ENCODE data around the gene HCN2. TPM values are rescaled to one million over a fixed set of nuclear protein-coding genes. Genes with fewer than 3 reads are reported as not detected.

HCN2 gene
- total and polyA plus RNA-seq, 9 of the 15 experiments (the other 6 are each of a cell fraction or from before 2014, with no cell fraction given) = 0.29 to 4.2 (median 0.82) TPM; not detected in 2

DNA sequence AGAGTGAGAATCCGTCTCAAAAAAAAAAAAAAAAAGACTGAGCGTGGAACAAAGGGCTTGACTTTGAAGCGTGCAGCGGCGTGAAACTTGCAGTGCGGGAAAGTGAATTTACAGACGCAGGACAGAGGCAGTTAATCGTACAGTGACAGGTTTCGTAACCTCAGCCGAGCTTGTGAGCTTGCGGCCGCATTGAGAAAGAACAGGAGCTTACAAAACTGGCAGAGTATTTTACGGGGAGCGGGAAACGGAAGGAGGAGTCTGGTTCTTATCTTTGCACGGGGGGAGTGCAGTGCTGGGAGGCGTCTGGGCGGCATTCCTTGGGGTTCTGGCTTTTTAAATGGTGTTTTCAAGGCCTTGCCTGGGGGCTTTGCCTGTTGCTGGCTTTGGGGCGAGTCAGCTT lies 23.3 kb upstream of the HCN2 start (continued):
- TF ChIP-seq, protein P1, sequence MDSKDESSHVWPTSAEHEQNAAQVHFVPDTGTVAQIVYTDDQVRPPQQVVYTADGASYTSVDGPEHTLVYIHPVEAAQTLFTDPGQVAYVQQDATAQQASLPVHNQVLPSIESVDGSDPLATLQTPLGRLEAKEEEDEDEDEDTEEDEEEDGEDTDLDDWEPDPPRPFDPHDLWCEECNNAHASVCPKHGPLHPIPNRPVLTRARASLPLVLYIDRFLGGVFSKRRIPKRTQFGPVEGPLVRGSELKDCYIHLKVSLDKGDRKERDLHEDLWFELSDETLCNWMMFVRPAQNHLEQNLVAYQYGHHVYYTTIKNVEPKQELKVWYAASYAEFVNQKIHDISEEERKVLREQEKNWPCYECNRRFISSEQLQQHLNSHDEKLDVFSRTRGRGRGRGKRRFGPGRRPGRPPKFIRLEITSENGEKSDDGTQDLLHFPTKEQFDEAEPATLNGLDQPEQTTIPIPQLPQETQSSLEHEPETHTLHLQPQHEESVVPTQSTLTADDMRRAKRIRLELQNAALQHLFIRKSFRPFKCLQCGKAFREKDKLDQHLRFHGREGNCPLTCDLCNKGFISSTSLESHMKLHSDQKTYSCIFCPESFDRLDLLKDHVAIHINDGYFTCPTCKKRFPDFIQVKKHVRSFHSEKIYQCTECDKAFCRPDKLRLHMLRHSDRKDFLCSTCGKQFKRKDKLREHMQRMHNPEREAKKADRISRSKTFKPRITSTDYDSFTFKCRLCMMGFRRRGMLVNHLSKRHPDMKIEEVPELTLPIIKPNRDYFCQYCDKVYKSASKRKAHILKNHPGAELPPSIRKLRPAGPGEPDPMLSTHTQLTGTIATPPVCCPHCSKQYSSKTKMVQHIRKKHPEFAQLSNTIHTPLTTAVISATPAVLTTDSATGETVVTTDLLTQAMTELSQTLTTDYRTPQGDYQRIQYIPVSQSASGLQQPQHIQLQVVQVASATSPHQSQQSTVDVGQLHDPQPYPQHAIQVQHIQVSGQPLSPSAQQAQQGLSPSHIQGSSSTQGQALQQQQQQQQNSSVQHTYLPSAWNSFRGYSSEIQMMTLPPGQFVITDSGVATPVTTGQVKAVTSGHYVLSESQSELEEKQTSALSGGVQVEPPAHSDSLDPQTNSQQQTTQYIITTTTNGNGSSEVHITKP (IDR thresholded peaks at IDR 0.05; ENCODE audit: partially characterized antibody) = peak; percentile 23
- TF ChIP-seq, protein P2, sequence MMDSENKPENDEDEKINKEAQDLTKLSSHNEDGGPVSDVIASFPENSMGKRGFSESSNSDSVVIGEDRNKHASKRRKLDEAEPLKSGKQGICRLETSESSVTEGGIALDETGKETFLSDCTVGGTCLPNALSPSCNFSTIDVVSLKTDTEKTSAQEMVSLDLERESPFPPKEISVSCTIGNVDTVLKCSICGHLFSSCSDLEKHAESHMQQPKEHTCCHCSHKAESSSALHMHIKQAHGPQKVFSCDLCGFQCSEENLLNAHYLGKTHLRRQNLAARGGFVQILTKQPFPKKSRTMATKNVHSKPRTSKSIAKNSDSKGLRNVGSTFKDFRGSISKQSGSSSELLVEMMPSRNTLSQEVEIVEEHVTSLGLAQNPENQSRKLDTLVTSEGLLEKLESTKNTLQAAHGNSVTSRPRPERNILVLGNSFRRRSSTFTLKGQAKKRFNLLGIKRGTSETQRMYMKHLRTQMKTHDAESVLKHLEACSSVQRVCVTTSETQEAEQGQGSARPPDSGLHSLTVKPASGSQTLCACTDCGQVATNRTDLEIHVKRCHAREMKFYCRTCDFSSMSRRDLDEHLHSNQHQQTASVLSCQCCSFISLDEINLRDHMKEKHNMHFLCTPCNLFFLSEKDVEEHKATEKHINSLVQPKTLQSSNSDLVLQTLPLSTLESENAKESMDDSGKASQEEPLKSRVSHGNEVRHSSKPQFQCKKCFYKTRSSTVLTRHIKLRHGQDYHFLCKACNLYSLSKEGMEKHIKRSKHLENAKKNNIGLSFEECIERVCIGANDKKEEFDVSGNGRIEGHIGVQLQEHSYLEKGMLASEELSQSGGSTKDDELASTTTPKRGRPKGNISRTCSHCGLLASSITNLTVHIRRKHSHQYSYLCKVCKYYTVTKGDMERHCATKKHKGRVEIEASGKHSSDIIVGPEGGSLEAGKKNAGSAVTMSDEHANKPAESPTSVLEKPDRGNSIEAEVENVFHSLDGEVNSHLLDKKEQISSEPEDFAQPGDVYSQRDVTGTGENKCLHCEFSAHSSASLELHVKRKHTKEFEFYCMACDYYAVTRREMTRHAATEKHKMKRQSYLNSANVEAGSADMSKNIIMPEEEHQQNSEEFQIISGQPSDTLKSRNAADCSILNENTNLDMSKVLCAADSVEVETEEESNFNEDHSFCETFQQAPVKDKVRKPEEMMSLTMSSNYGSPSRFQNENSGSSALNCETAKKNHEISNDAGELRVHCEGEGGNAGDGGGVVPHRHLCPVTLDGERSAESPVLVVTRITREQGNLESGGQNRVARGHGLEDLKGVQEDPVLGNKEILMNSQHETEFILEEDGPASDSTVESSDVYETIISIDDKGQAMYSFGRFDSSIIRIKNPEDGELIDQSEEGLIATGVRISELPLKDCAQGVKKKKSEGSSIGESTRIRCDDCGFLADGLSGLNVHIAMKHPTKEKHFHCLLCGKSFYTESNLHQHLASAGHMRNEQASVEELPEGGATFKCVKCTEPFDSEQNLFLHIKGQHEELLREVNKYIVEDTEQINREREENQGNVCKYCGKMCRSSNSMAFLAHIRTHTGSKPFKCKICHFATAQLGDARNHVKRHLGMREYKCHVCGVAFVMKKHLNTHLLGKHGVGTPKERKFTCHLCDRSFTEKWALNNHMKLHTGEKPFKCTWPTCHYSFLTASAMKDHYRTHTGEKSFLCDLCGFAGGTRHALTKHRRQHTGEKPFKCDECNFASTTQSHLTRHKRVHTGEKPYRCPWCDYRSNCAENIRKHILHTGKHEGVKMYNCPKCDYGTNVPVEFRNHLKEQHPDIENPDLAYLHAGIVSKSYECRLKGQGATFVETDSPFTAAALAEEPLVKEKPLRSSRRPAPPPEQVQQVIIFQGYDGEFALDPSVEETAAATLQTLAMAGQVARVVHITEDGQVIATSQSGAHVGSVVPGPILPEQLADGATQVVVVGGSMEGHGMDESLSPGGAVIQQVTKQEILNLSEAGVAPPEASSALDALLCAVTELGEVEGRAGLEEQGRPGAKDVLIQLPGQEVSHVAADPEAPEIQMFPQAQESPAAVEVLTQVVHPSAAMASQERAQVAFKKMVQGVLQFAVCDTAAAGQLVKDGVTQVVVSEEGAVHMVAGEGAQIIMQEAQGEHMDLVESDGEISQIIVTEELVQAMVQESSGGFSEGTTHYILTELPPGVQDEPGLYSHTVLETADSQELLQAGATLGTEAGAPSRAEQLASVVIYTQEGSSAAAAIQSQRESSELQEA (IDR thresholded peaks at IDR 0.05; ENCODE audit: low read depth) = no peak
- no peak for TF ChIP-seq ZNF23 (CRISPR knock-in tag; IDR thresholded peaks at IDR 0.05)
- no peak for TF ChIP-seq RFX7 (CRISPR knock-in tag; IDR thresholded peaks at IDR 0.05)
- TF ChIP-seq, protein P3, sequence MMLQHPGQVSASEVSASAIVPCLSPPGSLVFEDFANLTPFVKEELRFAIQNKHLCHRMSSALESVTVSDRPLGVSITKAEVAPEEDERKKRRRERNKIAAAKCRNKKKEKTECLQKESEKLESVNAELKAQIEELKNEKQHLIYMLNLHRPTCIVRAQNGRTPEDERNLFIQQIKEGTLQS (IDR thresholded peaks at IDR 0.05) = no peak
- TF ChIP-seq, protein P3 (CRISPR knock-in tag; conservative IDR thresholded peaks at IDR 0.05) = no peak
- no peak for TF ChIP-seq HNRNPUL1 (IDR thresholded peaks at IDR 0.05; ENCODE audit: low read length)
- TF ChIP-seq, protein P4, sequence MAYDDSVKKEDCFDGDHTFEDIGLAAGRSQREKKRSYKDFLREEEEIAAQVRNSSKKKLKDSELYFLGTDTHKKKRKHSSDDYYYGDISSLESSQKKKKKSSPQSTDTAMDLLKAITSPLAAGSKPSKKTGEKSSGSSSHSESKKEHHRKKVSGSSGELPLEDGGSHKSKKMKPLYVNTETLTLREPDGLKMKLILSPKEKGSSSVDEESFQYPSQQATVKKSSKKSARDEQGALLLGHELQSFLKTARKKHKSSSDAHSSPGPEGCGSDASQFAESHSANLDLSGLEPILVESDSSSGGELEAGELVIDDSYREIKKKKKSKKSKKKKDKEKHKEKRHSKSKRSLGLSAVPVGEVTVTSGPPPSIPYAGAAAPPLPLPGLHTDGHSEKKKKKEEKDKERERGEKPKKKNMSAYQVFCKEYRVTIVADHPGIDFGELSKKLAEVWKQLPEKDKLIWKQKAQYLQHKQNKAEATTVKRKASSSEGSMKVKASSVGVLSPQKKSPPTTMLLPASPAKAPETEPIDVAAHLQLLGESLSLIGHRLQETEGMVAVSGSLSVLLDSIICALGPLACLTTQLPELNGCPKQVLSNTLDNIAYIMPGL (CRISPR knock-in tag; IDR thresholded peaks at IDR 0.05) = no peak
- TF ChIP-seq ZNF263 (CRISPR knock-in tag; IDR thresholded peaks at IDR 0.05; ENCODE audit: borderline replicate concordance) = no peak
- no peak for TF ChIP-seq TAF7 (tag; IDR thresholded peaks at IDR 0.05)
- TF ChIP-seq, protein P5, sequence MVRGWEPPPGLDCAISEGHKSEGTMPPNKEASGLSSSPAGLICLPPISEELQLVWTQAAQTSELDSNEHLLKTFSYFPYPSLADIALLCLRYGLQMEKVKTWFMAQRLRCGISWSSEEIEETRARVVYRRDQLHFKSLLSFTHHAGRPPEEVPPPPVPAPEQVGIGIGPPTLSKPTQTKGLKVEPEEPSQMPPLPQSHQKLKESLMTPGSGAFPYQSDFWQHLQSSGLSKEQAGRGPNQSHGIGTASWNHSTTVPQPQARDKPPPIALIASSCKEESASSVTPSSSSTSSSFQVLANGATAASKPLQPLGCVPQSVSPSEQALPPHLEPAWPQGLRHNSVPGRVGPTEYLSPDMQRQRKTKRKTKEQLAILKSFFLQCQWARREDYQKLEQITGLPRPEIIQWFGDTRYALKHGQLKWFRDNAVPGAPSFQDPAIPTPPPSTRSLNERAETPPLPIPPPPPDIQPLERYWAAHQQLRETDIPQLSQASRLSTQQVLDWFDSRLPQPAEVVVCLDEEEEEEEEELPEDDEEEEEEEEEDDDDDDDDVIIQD (CRISPR knock-in tag; IDR thresholded peaks at IDR 0.05) = no peak
- no peak for TF ChIP-seq ETS2 (tag; IDR thresholded peaks at IDR 0.05; ENCODE audit: borderline replicate concordance, poor library complexity, severe bottlenecking)
